NOMO-1 (cell line): ENCODE results near the gene PIGL.

ENCODE experiments used
- DNase-seq, 2 experiments: peaks; one replicate each; lab custom pipeline; 2025; ENCODE audit not compliant: unreplicated experiment in 2 of 2; lab: John Stamatoyannopoulos, UW

Gene PIGL

GRCh38 chr17:16348586-16348985 is 131.6 kb downstream of the PIGL start:
- no peak for DNase-seq

- DNase-seq: no peak
Measured at GRCh38 chr17:16349431-16349830, 132.4 kb downstream of the PIGL start.

- no peak for DNase-seq
Measured at GRCh38 chr17:16351831-16352230, 134.8 kb downstream of the PIGL start.

GRCh38 chr17:16352303-16352666 is 135.3 kb downstream of the PIGL start:
- peak in 1 of 2 experiments; percentile 24 for DNase-seq

- peak; percentile 34 to 55 for DNase-seq
Measured at GRCh38 chr17:16352667-16353316, 135.8 kb downstream of the PIGL start.

DNA sequence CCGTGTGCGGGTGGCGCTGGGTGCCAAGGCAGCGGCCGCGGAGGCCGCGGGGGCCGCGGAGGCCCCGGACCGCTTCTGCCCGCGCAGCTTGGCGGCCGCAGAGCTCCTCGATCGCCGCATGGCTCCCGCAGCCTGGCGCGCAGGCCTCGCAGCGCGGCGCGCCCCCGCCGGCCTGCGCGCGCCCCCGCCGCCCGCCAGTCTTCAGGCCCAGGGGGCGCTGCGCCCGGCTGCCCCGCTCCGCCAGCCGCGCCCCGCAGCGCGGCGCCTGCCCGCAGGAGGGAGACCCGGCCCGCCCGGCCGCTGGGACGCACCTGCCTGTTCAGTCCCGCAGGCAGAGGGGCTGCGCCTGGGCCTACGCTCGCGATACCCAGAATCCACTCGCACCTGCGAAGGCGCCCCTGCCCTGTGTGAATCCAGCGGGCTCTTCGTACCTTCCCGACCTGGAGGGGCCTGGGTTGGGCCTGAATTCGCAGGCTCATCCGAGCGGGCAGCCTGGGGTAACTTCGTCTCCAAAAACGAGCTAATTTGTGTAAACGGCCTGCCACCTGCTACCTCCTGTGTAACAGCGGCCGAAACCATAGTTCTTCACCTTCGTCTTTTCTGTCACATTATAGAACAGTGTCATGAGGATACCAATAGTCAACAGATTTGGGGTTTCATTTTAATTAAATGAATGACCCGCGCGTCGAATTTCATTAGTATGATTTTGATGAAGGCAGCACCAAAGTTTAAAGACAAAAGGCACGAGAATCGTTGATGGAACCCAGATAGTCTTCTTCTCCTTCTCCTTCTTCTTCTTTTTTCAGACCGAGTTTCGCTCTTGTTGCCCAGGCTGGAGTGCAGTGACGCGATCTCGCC is 136.5 kb downstream of the PIGL start, which contains the start of gene CENPV:
Gene CENPV (minus strand): TSS at position 153 of the 858 bp plus-strand sequence. CDS start 33 bp downstream, at position 120.
- DNase-seq: peak; percentile 34 to 59

- DNase-seq: no peak
Measured at GRCh38 chr17:16354585-16354984, 137.6 kb downstream of the PIGL start.

DNA sequence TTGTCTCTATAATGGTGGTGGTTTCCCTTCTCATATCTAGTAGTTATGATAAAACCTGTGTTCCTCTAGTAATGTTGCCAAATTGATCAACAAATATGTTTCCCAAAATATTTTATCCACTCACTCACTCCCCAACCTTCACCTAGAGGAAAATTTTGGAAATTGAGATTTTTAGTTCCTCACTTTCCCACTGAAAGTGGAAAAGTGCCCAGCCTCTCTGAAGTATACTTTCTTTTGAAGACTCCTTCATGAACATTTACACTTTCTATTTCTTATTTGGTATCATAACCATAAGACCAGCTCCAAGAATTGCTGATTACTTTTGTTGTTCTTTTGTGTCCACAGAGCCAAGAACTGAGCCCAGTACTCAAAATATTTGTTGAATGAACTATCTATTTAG is 141.4 kb downstream of the PIGL start:
- DNase-seq: no peak

- no peak for DNase-seq
Measured at GRCh38 chr17:16361874-16362273, 144.9 kb downstream of the PIGL start.

DNA sequence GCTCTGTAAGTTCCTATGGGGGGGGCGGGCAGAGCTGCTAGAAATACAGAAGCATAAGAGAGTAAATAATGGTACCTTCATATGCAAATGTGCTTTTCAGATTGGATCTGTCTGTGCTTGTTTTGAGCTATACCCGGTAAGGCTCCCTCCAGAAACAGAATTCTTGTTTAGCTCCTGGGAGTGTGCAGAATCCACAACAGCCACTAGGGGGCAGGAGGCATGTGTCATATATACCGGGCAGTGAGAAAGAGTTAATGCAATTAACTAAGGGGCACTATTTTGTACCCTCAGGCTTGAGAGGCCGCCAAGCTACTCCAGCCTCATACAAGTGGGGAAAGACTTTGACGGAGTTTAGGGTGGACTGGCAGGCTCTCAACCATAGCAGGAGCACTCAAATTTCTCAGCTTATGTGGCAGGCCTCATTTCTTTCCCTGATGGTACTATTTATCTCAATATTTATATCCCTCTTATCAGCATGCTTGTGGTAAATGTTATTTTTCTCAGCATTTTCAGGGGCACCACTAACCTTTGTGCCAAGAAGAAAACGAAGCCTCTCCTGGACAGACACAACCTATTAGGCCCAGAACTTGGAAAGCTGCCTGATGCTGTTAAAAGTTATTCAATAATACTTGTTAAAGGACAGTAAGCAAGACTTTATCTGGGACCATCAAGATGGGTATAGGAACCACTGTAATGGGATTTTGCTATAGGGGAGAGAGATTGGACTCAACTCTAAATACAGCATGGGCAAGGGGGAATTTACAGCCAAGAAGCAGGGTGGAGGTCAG is 146.9 kb downstream of the PIGL start:
- peak; percentile 47 to 73 for DNase-seq

- DNase-seq: peak in 1 of 2 experiments; percentile 6
Measured at GRCh38 chr17:16364625-16365024, 147.6 kb downstream of the PIGL start.

DNA sequence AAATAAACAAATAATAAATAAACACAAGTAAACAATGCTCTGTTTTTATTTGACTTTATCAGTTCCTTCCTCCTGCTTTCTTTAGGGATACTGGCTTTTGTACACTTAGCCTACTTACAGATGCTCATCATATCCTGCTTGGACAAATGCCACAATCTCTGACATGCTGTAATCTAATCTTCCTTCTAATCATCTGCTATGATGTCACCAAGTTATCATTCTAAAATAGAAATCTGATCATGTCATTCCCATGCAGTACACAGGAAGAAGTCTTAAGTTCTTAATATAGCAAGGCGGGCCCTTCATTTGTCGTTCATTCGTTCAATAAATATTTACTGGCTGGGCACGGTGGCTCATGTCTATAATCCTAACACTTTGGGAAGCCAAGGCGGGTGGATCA is 154.7 kb downstream of the PIGL start:
- no peak for DNase-seq

DNA sequence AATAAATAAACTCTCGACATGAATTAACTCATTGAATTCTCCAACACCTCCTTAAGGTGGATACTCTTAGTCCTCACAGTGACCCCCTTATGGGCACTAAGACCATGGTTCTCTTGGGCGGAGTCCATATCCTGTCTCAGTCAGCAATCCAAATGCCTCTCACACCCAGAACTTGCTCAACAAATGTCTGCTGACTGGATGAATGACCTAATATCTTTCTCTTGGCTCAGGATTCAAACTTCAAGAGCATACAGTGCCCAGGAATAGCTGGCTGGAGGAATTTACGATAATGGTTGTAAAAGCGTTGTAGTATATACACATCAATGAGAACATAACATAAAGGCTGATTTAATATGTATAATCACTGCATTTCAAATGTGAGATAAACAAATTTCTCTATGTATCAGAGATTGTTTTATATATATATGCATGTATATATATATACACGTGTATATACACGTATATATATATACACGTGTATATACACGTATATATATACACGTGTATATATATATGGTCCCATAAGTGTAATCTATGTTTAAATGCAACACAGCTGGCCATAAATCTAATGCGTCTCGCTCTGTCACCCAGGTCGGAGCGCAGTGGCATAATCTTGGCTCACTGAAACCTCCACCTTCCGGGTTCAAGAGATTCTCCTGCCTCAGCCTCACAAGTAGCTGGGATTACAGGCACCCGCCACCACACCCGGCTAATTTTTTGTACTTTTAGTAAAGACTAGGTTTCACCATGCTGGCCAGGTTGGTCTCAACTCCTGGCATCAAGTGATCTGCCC is 157.3 kb downstream of the PIGL start:
- DNase-seq: no peak
